AG04450 (cell line): ENCODE data around the gene FAR2. TPM values are rescaled to one million over a fixed set of nuclear protein-coding genes. Genes with fewer than 3 reads are reported as not detected.

Experiments
- CTCF ChIA-PET: fragments of 300-600, 350-600 bp; formaldehyde crosslinking; extraction: SDS; loops from one replicate; lab custom pipeline; 2022; ENCODE audit warnings: antibody characterized with exemption, inconsistent platforms; lab: Charles Lee
- POLR2A ChIA-PET: fragments of 350-600 bp; formaldehyde crosslinking; extraction: SDS; loops from one replicate; lab custom pipeline; 2021; ENCODE audit warnings: antibody characterized with exemption, inconsistent platforms; lab: Yijun Ruan, JAX
- DNase-seq: peaks from one replicate; pipeline ENCODE4 v3.0.0-alpha.2; 2011; ENCODE audit warnings: low read depth, low spot score
- H3K27ac ChIP-seq: one replicate; pipeline ENCODE4 v1.5.1; 2012; ENCODE audit warnings: low read depth, low read length, control low read depth
- H3K27me3 ChIP-seq: one replicate; pipeline ENCODE4 v1.6.0; 2012; ENCODE audit warnings: low read length; ENCODE audit not compliant: control insufficient read depth, insufficient read depth
- H3K4me3 ChIP-seq: 2 replicates; pipeline ENCODE4 v1.5.1; 2011; ENCODE audit warnings: mild to moderate bottlenecking, low read depth, low read length, control low read depth
- H3K9me3 ChIP-seq: 2 replicates; pipeline ENCODE4 v1.5.1; 2012; ENCODE audit warnings: low read length; ENCODE audit not compliant: control insufficient read depth, insufficient read depth
- CTCF ChIP-seq: IDR thresholded peaks from 2 replicates; pipeline ENCODE4 v1.5.1; 2011; ENCODE audit warnings: low read depth, low read length, control low read depth, inconsistent platforms
- polyA plus RNA-seq: library from polyadenylated mRNA; depleted of rRNA; stranded (reverse); fragments of >200 nt; gene quantifications from 2 replicates; pipeline ENCODE4 v1.2.3, GENCODE V29; 2011

Gene FAR2
- polyA plus RNA-seq, 1 experiment, result 3.4 TPM

DNA sequence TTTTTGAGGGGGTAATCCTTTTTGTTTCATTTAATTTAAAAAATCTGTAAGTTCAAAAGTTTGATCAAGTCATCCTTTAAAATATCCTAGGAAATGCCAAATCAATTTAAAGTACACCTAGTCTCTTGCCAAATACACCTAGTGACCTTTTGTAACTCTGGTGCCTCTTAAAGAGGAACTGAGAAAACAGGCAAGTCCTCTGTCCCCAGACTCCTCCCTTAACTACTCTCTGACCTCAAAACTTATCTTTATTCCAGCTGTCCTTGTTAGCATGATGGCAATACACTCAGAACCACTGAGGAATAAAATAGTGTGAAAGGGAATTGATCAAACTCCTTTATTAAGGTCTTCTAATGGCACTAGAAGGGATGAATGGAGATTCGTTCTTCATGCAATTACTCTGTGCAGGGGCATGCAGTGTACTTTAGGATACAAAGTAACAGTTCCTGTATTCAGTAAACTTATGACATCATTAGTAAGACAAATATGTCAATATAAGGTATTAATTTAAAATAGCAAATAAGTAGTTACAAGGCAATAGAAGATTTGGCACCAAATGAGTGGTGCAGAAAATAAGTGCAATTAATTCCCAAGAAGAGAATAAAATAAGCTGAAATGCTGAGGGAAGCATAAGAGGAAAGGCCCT lies 3.3 kb downstream of the FAR2 start:
- ChIA-PET CTCF (no interaction called here), POLR2A (no interaction called here)
- no peak for DNase-seq
- no peak for TF ChIP-seq CTCF
- Histone ChIP-seq H3K27ac (no peak overlapping the region), H3K9me3 (no peaks in the 10 kb centered on the region; the same call in 1 of the 2 replicates), H3K4me3 (no peak overlapping the region), H3K27me3 (peaks cover 10% of the 10 kb centered on the region)

DNA sequence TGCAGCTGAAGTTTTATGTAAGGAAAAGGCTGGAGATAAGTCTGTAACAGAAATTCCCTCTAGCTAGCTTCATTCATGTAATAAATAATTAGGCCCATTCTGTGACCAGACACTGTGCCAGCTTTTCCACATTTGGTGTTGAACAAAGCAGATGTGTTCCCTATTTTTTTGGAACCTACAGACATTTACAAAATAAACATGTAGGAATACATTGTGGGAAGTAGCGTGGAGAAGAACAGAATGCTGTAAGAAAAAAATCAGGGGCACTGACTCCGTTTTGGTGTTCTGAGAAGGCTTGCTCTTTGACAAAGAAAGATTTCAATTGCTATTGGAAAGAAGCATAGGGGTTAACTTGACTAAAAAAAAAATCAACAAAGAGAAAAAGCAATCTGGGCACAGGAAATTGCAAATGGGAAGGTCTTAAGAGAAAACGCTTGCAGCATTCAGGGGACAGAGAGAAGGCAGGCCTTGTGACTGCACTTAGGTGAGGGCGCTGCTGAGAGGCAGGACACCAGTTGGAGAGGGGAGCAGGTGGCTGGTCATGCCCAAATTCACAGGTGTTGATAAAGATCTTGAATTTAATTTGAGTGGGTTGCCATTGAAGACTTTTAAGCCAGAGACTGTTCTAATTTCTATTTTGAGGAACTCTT lies 4.0 kb downstream of the FAR2 start:
- POLR2A ChIA-PET, result no interaction called here

GRCh38 chr12:29155079-29155478 lies 6.0 kb downstream of the FAR2 start:
- ChIA-PET POLR2A (no interaction called here), CTCF (no interaction called here)
- H3K27me3 ChIP-seq, result no peaks in the 10 kb centered on the region
- H3K27ac ChIP-seq, result no peak overlapping the region
- no peak overlapping the region for H3K4me3 ChIP-seq
- DNase-seq, result no peak
- no peaks in the 10 kb centered on the region for H3K9me3 ChIP-seq
- TF ChIP-seq CTCF, result no peak

More for the DNA sequence above, 4.0 kb downstream of the FAR2 start:
- peaks cover 10% of the 10 kb centered on the region for H3K27me3 ChIP-seq
- TF ChIP-seq CTCF, result no peak
- no peaks in the 10 kb centered on the region; the same call in 1 of the 2 replicates for H3K9me3 ChIP-seq
- CTCF ChIA-PET, result no interaction called here
- H3K4me3 ChIP-seq, result no peak overlapping the region
- DNase-seq, result no peak
- H3K27ac ChIP-seq, result no peak overlapping the region

GRCh38 chr12:29157486-29157946 lies 8.4 kb downstream of the FAR2 start:
- no peak for TF ChIP-seq CTCF

DNA sequence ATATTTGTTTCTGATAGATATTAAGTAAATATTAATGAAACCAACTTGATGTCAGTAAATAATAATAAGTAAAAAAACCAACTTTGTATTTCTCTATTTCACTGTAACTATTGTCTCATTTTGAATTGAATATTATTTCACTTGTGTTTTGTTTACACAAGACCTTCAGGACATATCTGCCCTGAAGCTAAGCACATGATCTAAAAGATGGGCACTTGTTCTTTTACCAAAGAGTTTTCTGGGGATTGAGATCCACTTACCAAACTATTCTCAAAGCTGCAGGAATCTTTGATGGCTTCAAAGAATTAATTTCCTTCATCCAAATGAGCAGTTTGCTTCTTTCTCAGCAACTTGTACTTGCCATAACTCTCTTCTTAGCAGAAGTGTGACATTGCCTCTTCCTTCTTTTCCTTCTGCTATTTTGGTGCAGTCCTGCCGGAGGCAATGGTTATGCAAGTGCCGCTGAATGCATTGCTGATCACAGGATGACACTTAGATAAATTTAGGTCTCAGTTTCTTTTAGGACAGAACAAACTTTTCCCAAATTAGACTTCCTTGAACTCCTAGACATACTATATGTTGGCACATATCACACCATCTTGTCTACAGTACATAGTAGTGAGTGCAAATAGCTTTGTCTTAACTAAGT lies 9.2 kb downstream of the FAR2 start:
- Histone ChIP-seq H3K9me3 (no peaks in the 10 kb centered on the region), H3K27ac (no peak overlapping the region), H3K4me3 (no peak overlapping the region), H3K27me3 (no peaks in the 10 kb centered on the region)
- ChIA-PET CTCF (no interaction called here), POLR2A (no interaction called here)
- no peak for TF ChIP-seq CTCF
- no peak for DNase-seq

More at GRCh38 chr12:29157486-29157946, 8.4 kb downstream of the FAR2 start:
- Histone ChIP-seq H3K27me3 (no peaks in the 10 kb centered on the region), H3K9me3 (no peaks in the 10 kb centered on the region), H3K27ac (no peak overlapping the region), H3K4me3 (no peak overlapping the region)
- no peak for DNase-seq
- ChIA-PET POLR2A (no interaction called here), CTCF (no interaction called here)
